ENCODE results near the gene B3GLCT. TPM values are rescaled to one million over a fixed set of nuclear protein-coding genes. Genes with fewer than 3 reads are reported as not detected.
"Not testable (repeated sequence)": the region's sequence is repeated elsewhere in the genome, so short reads cannot be mapped to it uniquely, and the experiment has no call there.

B3GLCT gene
- total and polyA plus RNA-seq, 2 experiments from 2014 or later, result 5.7 to 10.8 TPM

DNA sequence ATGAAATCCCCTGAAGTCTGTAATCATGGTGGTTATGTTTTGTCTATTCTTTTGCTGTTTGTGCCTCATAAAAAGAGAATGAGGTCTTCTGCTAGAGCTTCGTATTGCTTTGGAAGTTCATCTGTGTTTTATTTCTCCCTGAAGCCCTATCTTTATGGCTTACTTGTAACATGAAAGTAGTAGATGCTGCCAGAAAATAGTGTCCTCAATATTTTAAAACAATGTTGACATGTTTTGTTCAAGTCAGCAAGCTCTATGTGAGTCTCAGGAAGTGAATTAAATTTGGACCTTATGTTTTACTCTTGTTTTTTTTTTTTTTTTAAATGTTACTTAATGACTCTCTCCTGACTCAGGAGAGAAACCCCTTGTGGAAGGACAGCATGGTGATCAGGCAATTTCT is 130.5 kb downstream of the B3GLCT start:
- no peaks in the 10 kb centered on the region for H4K20me1 ChIP-seq (ENCODE audit: insufficient read depth, poor library complexity, severe bottlenecking)
- no peaks in the 10 kb centered on the region for H3K27me3 ChIP-seq
- H2AFZ ChIP-seq, result no peak overlapping the region
- TF ChIP-seq EZH2phosphoT487 (IDR thresholded peaks at IDR 0.05; ENCODE audit: low read depth, severe bottlenecking, unreplicated experiment), result no peak
- TF ChIP-seq, protein P1, sequence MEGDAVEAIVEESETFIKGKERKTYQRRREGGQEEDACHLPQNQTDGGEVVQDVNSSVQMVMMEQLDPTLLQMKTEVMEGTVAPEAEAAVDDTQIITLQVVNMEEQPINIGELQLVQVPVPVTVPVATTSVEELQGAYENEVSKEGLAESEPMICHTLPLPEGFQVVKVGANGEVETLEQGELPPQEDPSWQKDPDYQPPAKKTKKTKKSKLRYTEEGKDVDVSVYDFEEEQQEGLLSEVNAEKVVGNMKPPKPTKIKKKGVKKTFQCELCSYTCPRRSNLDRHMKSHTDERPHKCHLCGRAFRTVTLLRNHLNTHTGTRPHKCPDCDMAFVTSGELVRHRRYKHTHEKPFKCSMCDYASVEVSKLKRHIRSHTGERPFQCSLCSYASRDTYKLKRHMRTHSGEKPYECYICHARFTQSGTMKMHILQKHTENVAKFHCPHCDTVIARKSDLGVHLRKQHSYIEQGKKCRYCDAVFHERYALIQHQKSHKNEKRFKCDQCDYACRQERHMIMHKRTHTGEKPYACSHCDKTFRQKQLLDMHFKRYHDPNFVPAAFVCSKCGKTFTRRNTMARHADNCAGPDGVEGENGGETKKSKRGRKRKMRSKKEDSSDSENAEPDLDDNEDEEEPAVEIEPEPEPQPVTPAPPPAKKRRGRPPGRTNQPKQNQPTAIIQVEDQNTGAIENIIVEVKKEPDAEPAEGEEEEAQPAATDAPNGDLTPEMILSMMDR (IDR thresholded peaks at IDR 0.05; ENCODE audit: poor library complexity), result no peak
- TF ChIP-seq EZH2 (IDR thresholded peaks at IDR 0.05; ENCODE audit: borderline replicate concordance), result no peak
- H3K4me2 ChIP-seq, result no peak overlapping the region
- no peaks in the 10 kb centered on the region for H3K79me2 ChIP-seq
- no peaks in the 10 kb centered on the region for H3K4me1 ChIP-seq (ENCODE audit: insufficient read depth)
- H3K4me3 ChIP-seq, result no peak overlapping the region
- no peak for DNase-seq (ENCODE audit: low spot score)
- H3K9me2 ChIP-seq (replicated peaks; ENCODE audit: insufficient read depth), result no peaks in the 10 kb centered on the region
- WGBS (ENCODE audit: low lambda C conversion rate, missing lambda C conversion rate), result 83% methylated on average over 1 of the region's 1 CpG
- no peak overlapping the region for H3K27ac ChIP-seq
- no peaks in the 10 kb centered on the region for H3K9me3 ChIP-seq (ENCODE audit: low read depth)
- no peaks in the 10 kb centered on the region for H3K36me3 ChIP-seq (replicated peaks; ENCODE audit: insufficient read depth, low read depth)

DNA sequence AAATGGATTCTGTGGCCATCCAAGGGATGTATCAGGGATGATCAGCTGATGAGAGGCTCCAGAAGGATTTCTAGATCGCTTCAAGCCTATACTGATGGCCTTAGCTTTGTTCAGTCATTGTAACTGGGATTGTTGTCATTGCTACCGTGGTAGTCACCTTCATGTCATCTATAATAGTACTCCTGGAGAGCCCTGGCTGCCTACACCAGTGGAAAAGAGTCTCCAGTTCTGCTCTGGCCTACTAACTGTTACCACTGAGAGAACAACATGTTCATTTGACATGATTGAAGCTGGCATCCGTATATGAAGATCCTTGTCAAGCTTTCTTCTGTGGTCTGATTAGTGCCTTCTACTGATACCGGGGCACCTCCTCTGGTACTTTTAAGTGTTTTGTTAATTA is 131.3 kb downstream of the B3GLCT start:
- H3K9me2 ChIP-seq (replicated peaks; ENCODE audit: insufficient read depth), result no peaks in the 10 kb centered on the region
- H3K4me3 ChIP-seq, result no peak overlapping the region
- H3K79me2 ChIP-seq, result no peaks in the 10 kb centered on the region
- no peak for DNase-seq (ENCODE audit: low spot score)
- TF ChIP-seq EZH2 (IDR thresholded peaks at IDR 0.05; ENCODE audit: borderline replicate concordance) (no peak), EZH2phosphoT487 (IDR thresholded peaks at IDR 0.05; ENCODE audit: low read depth, severe bottlenecking, unreplicated experiment) (no peak)
- TF ChIP-seq, protein P1 (IDR thresholded peaks at IDR 0.05; ENCODE audit: poor library complexity), result no peak
- H3K27ac ChIP-seq, result no peak overlapping the region
- no peaks in the 10 kb centered on the region for H3K27me3 ChIP-seq
- no peaks in the 10 kb centered on the region for H3K9me3 ChIP-seq (ENCODE audit: low read depth)
- no peaks in the 10 kb centered on the region for H3K4me1 ChIP-seq (ENCODE audit: insufficient read depth)
- H3K36me3 ChIP-seq (replicated peaks; ENCODE audit: insufficient read depth, low read depth), result no peaks in the 10 kb centered on the region
- 93% methylated on average over 4 of the region's 4 CpGs for WGBS (ENCODE audit: low lambda C conversion rate, missing lambda C conversion rate)
- H2AFZ ChIP-seq, result no peak overlapping the region
- no peaks in the 10 kb centered on the region for H4K20me1 ChIP-seq (ENCODE audit: insufficient read depth, poor library complexity, severe bottlenecking)
- H3K4me2 ChIP-seq, result no peak overlapping the region

DNA sequence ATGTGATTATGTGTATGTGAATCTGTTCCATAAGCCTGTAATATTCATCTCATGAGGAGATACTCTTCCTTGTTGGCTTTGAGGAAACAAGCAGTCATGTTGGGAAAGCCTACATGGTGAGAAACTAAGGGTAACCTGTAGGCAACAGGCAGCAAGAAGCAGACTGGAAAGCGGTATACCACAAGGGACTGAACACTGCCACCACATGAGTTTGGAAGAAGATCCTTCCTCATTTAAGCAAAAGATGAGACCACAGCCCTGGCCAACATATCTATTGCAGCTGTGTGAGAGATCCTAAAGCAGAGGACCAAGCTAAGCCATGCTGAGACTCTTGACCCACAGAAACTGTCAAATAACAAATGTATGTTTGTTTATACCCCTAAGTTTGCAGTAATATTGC is 134.8 kb downstream of the B3GLCT start:
- Histone ChIP-seq H3K27me3 (no peaks in the 10 kb centered on the region), H4K20me1 (ENCODE audit: insufficient read depth, poor library complexity, severe bottlenecking) (no peaks in the 10 kb centered on the region), H3K4me3 (no peak overlapping the region), H3K4me1 (ENCODE audit: insufficient read depth) (no peaks in the 10 kb centered on the region), H3K36me3 (replicated peaks; ENCODE audit: insufficient read depth, low read depth) (no peaks in the 10 kb centered on the region), H3K9me3 (ENCODE audit: low read depth) (no peaks in the 10 kb centered on the region), H3K27ac (no peak overlapping the region), H3K79me2 (no peaks in the 10 kb centered on the region), H2AFZ (no peak overlapping the region), H3K9me2 (replicated peaks; ENCODE audit: insufficient read depth) (no peaks in the 10 kb centered on the region), H3K4me2 (no peak overlapping the region)
- 89% methylated on average over 1 of the region's 1 CpG for WGBS (ENCODE audit: low lambda C conversion rate, missing lambda C conversion rate)
- no peak for TF ChIP-seq EZH2phosphoT487 (IDR thresholded peaks at IDR 0.05; ENCODE audit: low read depth, severe bottlenecking, unreplicated experiment)
- no peak for DNase-seq (ENCODE audit: low spot score)

DNA sequence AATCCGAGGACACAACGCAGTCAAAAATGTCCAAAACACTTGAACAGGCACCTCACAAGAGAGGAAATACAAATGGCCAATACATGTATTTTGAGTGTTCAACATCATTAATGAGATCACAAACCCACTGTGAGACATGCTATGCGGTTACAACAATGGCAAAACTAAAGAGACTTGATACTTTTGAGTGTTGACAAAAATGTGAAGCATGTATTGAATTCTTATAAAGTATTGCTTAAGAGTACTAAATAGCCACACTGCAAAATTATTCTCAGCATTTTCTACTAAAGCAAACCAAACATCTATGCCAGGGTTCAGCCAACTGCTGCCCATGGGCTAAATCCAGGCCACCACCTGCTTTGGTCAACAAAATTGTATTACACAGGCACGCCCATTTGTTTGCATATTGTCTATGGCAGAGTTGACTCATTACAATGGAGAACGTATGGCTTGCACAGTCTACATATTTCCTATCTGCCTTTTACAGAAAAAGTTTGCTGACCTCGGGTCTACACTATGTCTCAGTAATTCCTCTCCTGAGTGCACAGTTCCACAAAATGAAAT is 135.3 kb downstream of the B3GLCT start:
- H4K20me1 ChIP-seq (ENCODE audit: insufficient read depth, poor library complexity, severe bottlenecking), result no peaks in the 10 kb centered on the region
- no peak for TF ChIP-seq EZH2 (IDR thresholded peaks at IDR 0.05; ENCODE audit: borderline replicate concordance)
- no peak for TF ChIP-seq EZH2phosphoT487 (IDR thresholded peaks at IDR 0.05; ENCODE audit: low read depth, severe bottlenecking, unreplicated experiment)
- TF ChIP-seq, protein P1 (IDR thresholded peaks at IDR 0.05; ENCODE audit: poor library complexity), result no peak
- no peaks in the 10 kb centered on the region for H3K79me2 ChIP-seq
- no peaks in the 10 kb centered on the region for H3K27me3 ChIP-seq
- no peak for DNase-seq (ENCODE audit: low spot score)
- H3K9me2 ChIP-seq (replicated peaks; ENCODE audit: insufficient read depth), result no peaks in the 10 kb centered on the region
- H3K27ac ChIP-seq, result no peak overlapping the region
- no peaks in the 10 kb centered on the region for H3K9me3 ChIP-seq (ENCODE audit: low read depth)
- H3K36me3 ChIP-seq (replicated peaks; ENCODE audit: insufficient read depth, low read depth), result no peaks in the 10 kb centered on the region
- no peak overlapping the region for H3K4me3 ChIP-seq
- H3K4me2 ChIP-seq, result no peak overlapping the region
- H2AFZ ChIP-seq, result no peak overlapping the region
- WGBS (ENCODE audit: low lambda C conversion rate, missing lambda C conversion rate), result 92% methylated on average over 6 of the region's 6 CpGs
- H3K4me1 ChIP-seq (ENCODE audit: insufficient read depth), result no peaks in the 10 kb centered on the region

DNA sequence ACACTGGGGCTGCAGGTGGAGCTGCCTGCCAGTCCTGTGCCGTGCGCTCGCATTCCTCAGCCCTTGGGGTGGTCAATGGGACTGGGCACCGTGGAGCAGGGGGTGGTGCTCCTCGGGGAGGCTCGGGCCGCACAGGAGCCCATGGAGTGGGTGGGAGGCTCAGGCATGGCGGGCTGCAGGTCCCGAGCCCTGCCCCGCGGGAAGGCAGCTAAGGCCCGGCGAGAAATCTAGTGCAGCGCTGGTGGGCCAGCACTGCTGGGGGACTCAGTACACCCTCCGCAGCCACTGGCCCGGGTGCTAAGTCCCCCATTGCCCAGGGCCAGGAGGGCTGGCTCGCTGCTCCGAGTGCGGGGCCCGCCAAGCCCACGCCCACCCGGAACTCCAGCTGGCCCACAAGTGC is 139.8 kb downstream of the B3GLCT start:
- 91% methylated on average over 16 of the region's 22 CpGs for WGBS (ENCODE audit: low lambda C conversion rate, missing lambda C conversion rate)
- not testable (repeated sequence) for H3K27me3 ChIP-seq; DNase-seq (ENCODE audit: low spot score); H3K9me3 ChIP-seq (ENCODE audit: low read depth); H3K79me2 ChIP-seq; H3K4me2 ChIP-seq; H3K36me3 ChIP-seq (replicated peaks; ENCODE audit: insufficient read depth, low read depth); H3K9me2 ChIP-seq (replicated peaks; ENCODE audit: insufficient read depth); H4K20me1 ChIP-seq (ENCODE audit: insufficient read depth, poor library complexity, severe bottlenecking); H3K4me3 ChIP-seq; H3K27ac ChIP-seq; H3K4me1 ChIP-seq (ENCODE audit: insufficient read depth); H2AFZ ChIP-seq

DNA sequence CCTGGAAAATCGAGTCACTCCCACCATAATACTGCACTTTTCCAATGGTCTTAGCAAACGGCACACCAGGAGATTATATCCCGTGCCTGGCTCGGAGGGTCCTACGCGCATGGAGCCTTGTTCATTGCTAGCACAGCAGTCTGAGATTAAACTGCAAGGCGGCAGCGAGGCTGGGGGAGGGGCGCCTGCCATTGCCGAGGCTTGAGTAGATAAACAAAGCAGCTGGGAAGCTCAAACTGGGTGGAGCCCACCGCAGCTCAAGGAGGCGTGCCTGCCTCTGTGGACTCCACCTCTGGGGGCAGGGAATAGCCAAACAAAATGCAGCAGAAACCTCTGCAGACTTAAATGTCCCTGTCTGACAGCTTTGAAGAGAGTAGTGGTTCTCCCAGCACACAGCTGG is 141.1 kb downstream of the B3GLCT start:
- not testable (repeated sequence) for H3K36me3 ChIP-seq (replicated peaks; ENCODE audit: insufficient read depth, low read depth); DNase-seq (ENCODE audit: low spot score); H2AFZ ChIP-seq; H3K4me1 ChIP-seq (ENCODE audit: insufficient read depth); H3K27ac ChIP-seq; H3K27me3 ChIP-seq; H4K20me1 ChIP-seq (ENCODE audit: insufficient read depth, poor library complexity, severe bottlenecking); H3K9me3 ChIP-seq (ENCODE audit: low read depth); H3K79me2 ChIP-seq; H3K9me2 ChIP-seq (replicated peaks; ENCODE audit: insufficient read depth); H3K4me3 ChIP-seq; H3K4me2 ChIP-seq
- 81% methylated on average over 12 of the region's 12 CpGs for WGBS (ENCODE audit: low lambda C conversion rate, missing lambda C conversion rate)

Measured in hepatocyte (in vitro differentiated cells).